ENCODE measurements around the gene COA8.
"Not testable (repeated sequence)": the region's sequence is repeated elsewhere in the genome, so short reads cannot be mapped to it uniquely, and the experiment has no call there.

Gene COA8

GRCh38 chr14:103522649-103523574, 39.8 kb upstream of the COA8 start, which contains the start of gene CKB:
Gene CKB, minus strand, starts transcription at chr14:103522830. Its CDS starts 337 bp downstream, at chr14:103522493.
- no peak for TF ChIP-seq CTCF (IDR thresholded peaks at IDR 0.05; ENCODE audit: low read depth, low read length)
- no peak for DNase-seq (ENCODE audit: extremely low read depth, low read depth)

DNA sequence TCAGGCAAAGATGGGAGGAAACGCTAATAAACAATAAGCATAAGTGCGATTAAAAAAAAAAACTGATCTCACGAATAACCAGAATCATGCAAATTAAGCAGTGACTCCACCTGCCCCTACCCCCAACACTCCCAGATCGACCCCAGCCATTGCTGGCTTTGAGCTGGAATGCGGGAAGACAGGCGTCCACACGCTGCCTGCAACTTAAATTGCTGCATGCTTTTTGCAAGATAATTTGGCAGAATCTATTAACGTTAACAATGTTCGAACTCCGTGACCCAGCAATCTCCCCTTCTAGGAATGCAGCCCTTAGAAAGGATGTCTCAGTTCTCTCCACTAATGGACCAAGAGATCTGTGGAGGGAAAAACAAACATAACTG, 39.2 kb upstream of the COA8 start:
- no peak for TF ChIP-seq CTCF (IDR thresholded peaks at IDR 0.05; ENCODE audit: low read depth, low read length)
- DNase-seq (ENCODE audit: extremely low read depth, low read depth): no peak

DNA sequence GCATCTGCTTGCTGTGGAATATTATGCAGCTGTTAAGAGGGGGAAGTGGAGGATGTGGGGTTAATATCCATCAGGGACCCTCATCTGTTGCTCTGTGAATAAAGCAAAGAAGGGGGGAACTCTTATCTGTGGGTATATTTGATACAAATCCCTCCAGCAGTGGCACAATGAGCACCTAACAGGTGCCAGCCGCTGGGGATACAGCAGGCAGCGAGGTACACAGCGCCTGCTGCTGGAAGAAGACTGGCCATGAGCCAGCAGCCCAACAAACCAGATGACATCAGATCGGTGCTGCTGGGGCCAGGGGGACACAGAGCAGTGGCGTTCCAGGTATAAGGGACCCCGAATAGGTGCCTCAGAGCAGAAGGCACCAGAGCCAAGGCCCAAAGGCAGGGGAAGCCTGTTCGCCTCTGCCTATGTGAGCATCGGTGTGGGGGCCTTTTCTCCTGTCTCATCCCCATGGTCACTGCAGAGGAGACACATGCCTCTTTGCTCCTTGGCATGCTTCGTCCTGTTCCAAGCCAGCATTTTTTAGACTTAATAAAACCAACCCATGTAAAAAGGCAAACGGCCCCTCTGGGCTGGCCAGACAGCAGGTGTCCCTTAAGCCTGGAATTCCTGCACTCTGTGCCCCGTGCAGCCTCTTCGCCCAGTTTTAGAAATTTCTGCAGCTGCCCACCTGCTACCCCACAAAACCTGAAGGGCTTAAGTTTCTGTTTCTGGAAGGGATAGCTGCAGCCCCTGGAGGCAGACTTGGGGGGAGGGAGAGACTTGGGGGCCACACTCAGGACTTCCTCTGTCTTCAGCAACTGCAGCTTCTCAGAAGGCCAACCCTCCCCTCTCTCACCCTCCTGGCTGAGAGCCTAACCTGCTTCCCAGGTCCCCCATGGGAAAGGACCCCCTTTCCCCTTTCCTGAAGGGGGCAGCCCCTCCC, 38.5 kb upstream of the COA8 start:
- TF ChIP-seq CTCF (IDR thresholded peaks at IDR 0.05; ENCODE audit: low read depth, low read length): no peak
- DNase-seq (ENCODE audit: extremely low read depth, low read depth): no peak

GRCh38 chr14:103525430-103526246, 37.1 kb upstream of the COA8 start:
- DNase-seq (ENCODE audit: extremely low read depth, low read depth): not testable (repeated sequence)

- no peak for DNase-seq (ENCODE audit: extremely low read depth, low read depth)
- TF ChIP-seq CTCF (IDR thresholded peaks at IDR 0.05; ENCODE audit: low read depth, low read length): no peak
Observed at GRCh38 chr14:103526247-103526913, 36.4 kb upstream of the COA8 start.

DNA sequence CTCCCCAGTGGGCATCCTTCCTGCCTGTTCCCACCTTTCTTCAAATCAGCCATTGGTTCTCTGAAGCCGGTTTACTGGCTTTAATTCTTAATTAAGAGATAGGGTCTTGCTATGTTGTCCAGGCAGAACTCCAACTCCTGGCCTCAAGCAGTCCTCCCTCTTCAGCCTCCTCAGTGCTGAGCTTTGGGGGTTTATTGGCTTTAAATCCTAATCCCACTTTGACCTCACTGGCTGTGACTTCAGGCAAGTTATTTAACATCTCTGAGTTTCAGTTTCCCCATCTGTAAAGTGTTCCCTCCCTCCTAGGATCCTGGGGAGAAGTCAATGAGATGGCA, 35.9 kb upstream of the COA8 start:
- DNase-seq (ENCODE audit: extremely low read depth, low read depth): no peak
- no peak for TF ChIP-seq CTCF (IDR thresholded peaks at IDR 0.05; ENCODE audit: low read depth, low read length)

All from AG09319 (cell line).